GM18507 (cell line): Measurements from ENCODE around the gene ZYX.

Experiments used
- DNase-seq: peaks from one replicate; pipeline ENCODE4 v3.0.0; 2011; ENCODE audit warnings: low read depth; ENCODE audit not compliant: insufficient read length; ENCODE audit errors: extremely low spot score
- FAIRE-seq: peaks from 2 replicates; lab custom pipeline; 2011; peaks lifted over from hg19 to GRCh38; lab: Jason Lieb, UNC

Gene ZYX

GRCh38 chr7:143436325-143436946 is 55.3 kb downstream of the ZYX start:
- no peak for FAIRE-seq

GRCh38 chr7:143437578-143437977 is 56.4 kb downstream of the ZYX start:
- DNase-seq: no peak
- peak; percentile 57 for FAIRE-seq

More at GRCh38 chr7:143436325-143436946, 55.3 kb downstream of the ZYX start:
- DNase-seq: peak; percentile 2

GRCh38 chr7:143439866-143440265 is 58.7 kb downstream of the ZYX start:
- FAIRE-seq (no peak), DNase-seq (no peak)
